Esophagus muscularis mucosa (tissue), 4 donors: ENCODE measurements around the gene IL12A.

Source experiments
- CTCF ChIP-seq, 3 experiments: fragments of 200-600 bp in 2 of 3; fragments of 450-650 bp in 1 of 3; sonication (generic) in 2 of 3; IDR thresholded peaks; one replicate each; pipeline ENCODE4 v1.5.1; 2017 to 2019; ENCODE audit warnings: antibody characterized with exemption in 3 of 3, mild to moderate bottlenecking in 2 of 3, moderate library complexity in 1 of 3
- EP300 ChIP-seq: sonication (generic); formaldehyde crosslinking; IDR thresholded peaks from one replicate; pipeline ENCODE4 v1.6.1; 2017; ENCODE audit warnings: antibody characterized with exemption
- POLR2A ChIP-seq: fragments of 450-650 bp; IDR thresholded peaks from one replicate; pipeline ENCODE4 v1.6.1; 2017; ENCODE audit warnings: antibody characterized with exemption, moderate library complexity, mild to moderate bottlenecking, low read depth

- TF ChIP-seq POLR2A (no peak), CTCF (IDR thresholded peaks at IDR 0.05) (no peak), EP300 (no peak)
Measured at GRCh38 chr3:160009525-160009924, 20.9 kb downstream of the IL12A start.
